Lung (tissue), 12 donors: ENCODE results near the gene DISC1. TPM values are rescaled to one million over a fixed set of nuclear protein-coding genes. Genes with fewer than 3 reads are reported as not detected.
"Not testable (repeated sequence)": the region's sequence is repeated elsewhere in the genome, so short reads cannot be mapped to it uniquely, and the experiment has no call there.

Experiments
- ATAC-seq: fragments of 200-7000 bp; cut with Tn5 transposase; one replicate; pipeline ENCODE4 v1.9.1; 2020; ENCODE audit warnings: moderate number of reproducible peaks; ENCODE audit not compliant: insufficient read depth, low FRiP score
- DNase-seq, 3 donors: peaks; one replicate each; pipeline ENCODE4 v3.0.0-alpha.2; 2013 to 2017
- H3K27ac ChIP-seq, 2 donors: one replicate each; pipeline ENCODE4 v1.5.1; 2013; ENCODE audit warnings: mild to moderate bottlenecking in 2 of 2, moderate library complexity in 2 of 2, control low read depth in 1 of 2, inconsistent platforms in 1 of 2, low read depth in 1 of 2, low read length in 1 of 2
- H3K27me3 ChIP-seq, 3 donors: one replicate each; pipeline ENCODE4 v1.5.1; 2013; ENCODE audit warnings: low read length in 2 of 3; ENCODE audit not compliant: control insufficient read depth in 3 of 3, insufficient read depth in 3 of 3
- H3K36me3 ChIP-seq, 4 donors: one replicate each; pipeline ENCODE4 v1.5.1; 2013; ENCODE audit warnings: low read length in 4 of 4, mild to moderate bottlenecking in 1 of 4, moderate library complexity in 1 of 4; ENCODE audit not compliant: control insufficient read depth in 4 of 4, insufficient read depth in 4 of 4
- H3K4me1 ChIP-seq, 5 donors: one replicate each; pipeline ENCODE4 v1.5.1; 2013; ENCODE audit warnings: low read length in 5 of 5, mild to moderate bottlenecking in 2 of 5, moderate library complexity in 1 of 5; ENCODE audit not compliant: control insufficient read depth in 5 of 5, insufficient read depth in 5 of 5
- H3K4me3 ChIP-seq: one replicate; pipeline ENCODE4 v1.5.1; 2013; ENCODE audit warnings: mild to moderate bottlenecking, control low read depth, moderate library complexity
- H3K9ac ChIP-seq, 2 donors: one replicate each; pipeline ENCODE4 v1.5.1; 2013; ENCODE audit warnings: low read length in 2 of 2, control low read depth in 1 of 2; ENCODE audit not compliant: insufficient read depth in 1 of 2
- H3K9me3 ChIP-seq, 4 donors: one replicate each; pipeline ENCODE4 v1.5.1; 2013; ENCODE audit warnings: low read length in 3 of 4, mild to moderate bottlenecking in 1 of 4, moderate library complexity in 1 of 4; ENCODE audit not compliant: control insufficient read depth in 4 of 4, insufficient read depth in 3 of 4
- CTCF ChIP-seq: IDR thresholded peaks from 2 replicates; pipeline ENCODE4 v1.5.1; 2012; ENCODE audit warnings: mild to moderate bottlenecking; ENCODE audit errors: control extremely low read depth, extremely low read depth
- WGBS, 2 donors: extraction: QIAGEN DNeasy Blood & Tissue Kit; methylation state at CpG; one replicate each; pipeline ENCODE4 v1.1.7; 2013; 5-methylcytosine and 5-hydroxymethylcytosine counted together
- polyA plus RNA-seq, 2 donors: library from polyadenylated mRNA; stranded (reverse); fragments of 200-250 nt; gene quantifications; one replicate each; pipeline ENCODE4 v1.2.1, GENCODE V29; 2013
- total RNA-seq, 2 donors: library from RNA; depleted of rRNA in 1 of 2; stranded (reverse); fragments of >200 nt in 1 of 2; gene quantifications; one replicate each; pipeline ENCODE4 v1.2.1, GENCODE V29; 2014 to 2021
- donor health status: control.
- donor health status: control.
- donor health status: Bipolar disorder and iron deficiency.
- donor health status: healthy.
- donor health status: DM: yes; HTN: yes; CAD: no.

DISC1 gene
- total and polyA plus RNA-seq, 4 donors = 0.98 to 32.9 (median 6.1) TPM

- DNase-seq = no peak
- H3K9me3 ChIP-seq = peaks cover 0 to 2% (median 0%) of the 10 kb centered on the region in 4 donors
- 91 to 96% methylated on average over 6 of the region's 6 CpGs for WGBS, 2 donors
- no peak for TF ChIP-seq CTCF
- H3K27me3 ChIP-seq = no peaks in the 10 kb centered on the region
- no peaks in the 10 kb centered on the region for H3K36me3 ChIP-seq
- no peak overlapping the region for H3K27ac ChIP-seq
- H3K4me3 ChIP-seq = no peak overlapping the region
- ATAC-seq = no peak
- H3K4me1 ChIP-seq = peaks cover under 1 to 36% (median 14%) of the 10 kb centered on the region in 5 donors
- H3K9ac ChIP-seq = no peak overlapping the region
Measured at GRCh38 chr1:231940701-231941100, 314.1 kb downstream of the DISC1 start.

- Histone ChIP-seq H3K4me3 (no peak overlapping the region), H3K9ac (no peak overlapping the region), H3K4me1 (peaks cover 0 to 12% (median 2%) of the 10 kb centered on the region in 5 donors), H3K27me3 (no peaks in the 10 kb centered on the region), H3K27ac (no peak overlapping the region), H3K36me3 (no peaks in the 10 kb centered on the region), H3K9me3 (peaks cover 0 to 2% (median 0%) of the 10 kb centered on the region in 4 donors)
- WGBS, 2 donors = 99% methylated on average over 3 of the region's 3 CpGs
- TF ChIP-seq CTCF = no peak
- no peak for DNase-seq
- no peak for ATAC-seq
Measured at GRCh38 chr1:231943084-231943483, 316.5 kb downstream of the DISC1 start.

GRCh38 chr1:231948102-231948501 lies 321.5 kb downstream of the DISC1 start:
- WGBS, 2 donors = 97 to 99% methylated on average over 5 of the region's 5 CpGs
- ATAC-seq, H3K9ac ChIP-seq, H3K9me3 ChIP-seq, H3K27ac ChIP-seq, H3K4me3 ChIP-seq, H3K36me3 ChIP-seq, DNase-seq, H3K27me3 ChIP-seq: not testable (repeated sequence)
- peaks cover 0 to 15% (median 0%) of the 10 kb centered on the region in 5 donors for H3K4me1 ChIP-seq

- Histone ChIP-seq H3K4me3 (no peak overlapping the region), H3K36me3 (no peaks in the 10 kb centered on the region), H3K27ac (no peak overlapping the region), H3K9ac (no peak overlapping the region), H3K27me3 (no peaks in the 10 kb centered on the region), H3K4me1 (peaks cover 0 to 15% (median 0%) of the 10 kb centered on the region in 5 donors), H3K9me3 (no peaks in the 10 kb centered on the region)
- DNase-seq (peak; percentile 54 to 85 (median 75)), ATAC-seq (no peak)
- WGBS, 2 donors = 83 to 84% methylated on average over 8 of the region's 8 CpGs
- TF ChIP-seq CTCF = no peak
Measured at GRCh38 chr1:231949277-231950091, 322.9 kb downstream of the DISC1 start.
